Measurements from ENCODE around the gene MFSD12.
A peak's percentile ranks its signal among the peaks of the same experiment; 100 is the strongest.
"Not testable (repeated sequence)": the region's sequence is repeated elsewhere in the genome, so short reads cannot be mapped to it uniquely, and the experiment has no call there.

The MFSD12 gene

DNA sequence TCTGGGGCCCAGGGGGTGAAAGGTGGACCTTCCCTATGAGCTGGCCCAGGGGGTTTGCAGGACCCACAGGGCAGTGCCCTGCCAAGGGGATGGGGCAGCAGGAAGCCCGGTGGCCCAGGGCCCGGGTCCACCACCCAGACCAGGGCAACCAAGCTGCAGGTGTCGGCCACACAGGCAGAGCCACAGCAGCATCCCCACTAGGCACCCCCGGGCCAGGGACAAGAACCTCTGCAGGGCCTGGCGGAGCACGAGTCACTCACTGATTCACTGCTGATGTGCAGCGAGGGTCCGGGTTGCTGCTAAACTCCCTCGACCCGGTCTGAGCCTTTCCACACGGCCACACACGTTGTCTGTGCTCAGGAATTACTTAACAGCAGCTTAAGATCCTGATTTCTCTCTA, 42.5 kb downstream of the MFSD12 start:
- Histone ChIP-seq H4K20me1 (peaks cover 100% of the 10 kb centered on the region in 11 experiments), H3K36me3 (peaks cover 8 to 64% (median 26%) of the 10 kb centered on the region in 11 experiments), H3K9ac (peak overlapping the region in 8 of 11 experiments; percentile 1 to 65 (median 41); a peak in 10 of 22 replicates), H3K4me1 (peaks cover 71 to 92% (median 86%) of the 10 kb centered on the region in 10 experiments), H3K27me3 (no peaks in the 10 kb centered on the region), H3K27ac (peak overlapping the region in 1 of 11 experiments; percentile 25; a peak in 1 of 22 replicates), H3K9me3 (replicated peaks in 1 of 11) (no peaks in the 10 kb centered on the region), H3K4me3 (no peak overlapping the region), H3K4me2 (peak overlapping the region; percentile 24 to 97 (median 84); a peak in 21 of 22 replicates)
- TF ChIP-seq Cebpa-rat (IDR thresholded peaks at IDR 0.05) = no peak

DNA sequence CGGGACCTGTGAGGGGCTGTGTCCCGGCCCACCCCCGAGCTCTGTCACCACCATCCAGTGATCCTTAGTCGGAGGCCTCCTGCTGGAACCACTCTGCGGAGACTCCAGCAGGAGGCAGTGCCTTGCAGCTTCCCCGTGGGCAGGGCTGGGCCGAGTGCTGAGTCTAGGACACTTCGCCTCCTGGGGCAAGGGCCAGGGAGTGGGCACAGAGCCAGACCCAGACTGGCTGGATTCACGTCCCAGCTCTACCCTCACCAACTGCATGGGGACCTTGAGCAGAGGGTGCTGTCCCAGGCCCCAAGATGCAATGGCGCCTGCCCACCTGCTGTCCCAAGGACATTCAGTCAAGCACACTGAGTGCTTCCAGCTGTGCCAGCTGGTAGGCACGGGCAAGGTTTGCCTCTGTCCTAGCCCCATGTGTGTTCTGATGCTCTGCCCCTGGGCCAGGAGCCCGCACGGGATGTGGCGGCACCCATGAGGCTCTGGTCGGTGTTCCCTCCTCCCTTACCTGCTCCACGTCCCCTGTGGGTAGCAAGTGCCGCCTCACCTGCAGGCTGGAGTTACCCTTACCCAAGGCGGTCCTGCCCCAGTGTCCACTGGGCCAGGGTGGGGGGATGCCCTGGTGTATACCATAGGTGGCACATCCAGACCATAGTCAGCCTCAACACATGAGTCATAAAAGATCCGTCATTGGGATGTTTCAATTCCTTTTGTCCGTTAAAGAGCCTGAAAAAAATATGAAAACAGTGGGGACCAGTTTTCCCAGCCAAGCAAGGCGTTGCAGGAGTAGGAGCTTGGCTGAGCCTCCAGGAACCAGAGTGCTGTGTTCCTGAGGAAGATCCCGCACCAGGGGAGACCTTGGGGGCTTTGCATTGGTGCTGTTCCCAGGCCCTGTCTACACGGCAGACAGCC, 43.9 kb downstream of the MFSD12 start:
- H3K27ac ChIP-seq = no peak overlapping the region
- no peak for TF ChIP-seq Cebpa-rat (IDR thresholded peaks at IDR 0.05)

DNA sequence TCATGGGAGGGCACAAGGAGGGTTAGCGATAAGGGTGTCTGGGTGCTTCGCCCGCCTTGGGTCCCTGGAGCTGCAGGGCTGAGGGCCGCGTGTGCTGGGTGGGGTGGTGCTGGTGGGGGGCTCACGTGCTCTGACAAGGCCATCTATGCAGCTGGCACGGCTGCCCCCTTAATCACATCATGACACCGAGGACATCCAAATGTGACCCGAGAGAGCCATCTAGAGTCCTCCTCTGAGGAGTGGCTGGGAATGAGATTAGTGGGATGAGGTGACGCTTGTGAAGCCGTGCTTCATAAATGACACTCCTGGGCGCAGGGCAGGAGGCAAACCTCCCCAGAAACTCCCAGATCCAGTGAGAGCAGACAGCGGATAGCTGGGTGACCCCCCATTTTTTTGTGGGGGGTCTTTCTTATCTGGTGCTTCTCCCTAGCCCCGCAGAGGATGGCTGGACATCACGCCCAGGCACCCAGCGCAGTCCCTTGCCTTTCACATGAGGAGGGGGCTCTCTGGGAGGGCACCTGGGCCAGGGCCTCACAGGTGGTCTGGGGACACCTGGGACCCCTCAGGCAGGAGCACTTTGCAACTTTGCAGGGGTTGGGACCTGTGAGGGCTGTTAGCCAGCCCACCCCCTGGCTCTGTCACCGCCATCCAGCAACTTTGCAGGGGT, 44.7 kb downstream of the MFSD12 start:
- Histone ChIP-seq H3K36me3 (peaks cover 19 to 62% (median 42%) of the 10 kb centered on the region in 11 experiments), H3K4me2 (peak overlapping the region in 9 of 11 experiments; percentile 8 to 97 (median 87); a peak in 12 of 22 replicates), H4K20me1 (peaks cover 97 to 99% (median 98%) of the 10 kb centered on the region in 11 experiments), H3K4me3 (no peak overlapping the region), H3K27ac (no peak overlapping the region), H3K4me1 (peaks cover 66 to 92% (median 84%) of the 10 kb centered on the region in 10 experiments), H3K9me3 (replicated peaks in 1 of 11) (no peaks in the 10 kb centered on the region), H3K27me3 (no peaks in the 10 kb centered on the region), H3K9ac (peak overlapping the region in 3 of 11 experiments; percentile 1 to 46 (median 14); a peak in 3 of 22 replicates)
- no peak for TF ChIP-seq Cebpa-rat (IDR thresholded peaks at IDR 0.05)

More for the DNA sequence above, 43.9 kb downstream of the MFSD12 start:
- Histone ChIP-seq H3K36me3 (peaks cover 19 to 59% (median 40%) of the 10 kb centered on the region in 11 experiments), H3K4me3 (no peak overlapping the region), H3K27me3 (no peaks in the 10 kb centered on the region), H3K4me1 (peaks cover 67 to 92% (median 84%) of the 10 kb centered on the region in 10 experiments), H4K20me1 (peaks cover 100% of the 10 kb centered on the region in 11 experiments), H3K4me2 (peak overlapping the region; percentile 8 to 97 (median 83); a peak in 17 of 22 replicates), H3K9me3 (replicated peaks in 1 of 11) (no peaks in the 10 kb centered on the region), H3K9ac (peak overlapping the region in 4 of 11 experiments; percentile 13 to 47 (median 20); a peak in 4 of 22 replicates)

DNA sequence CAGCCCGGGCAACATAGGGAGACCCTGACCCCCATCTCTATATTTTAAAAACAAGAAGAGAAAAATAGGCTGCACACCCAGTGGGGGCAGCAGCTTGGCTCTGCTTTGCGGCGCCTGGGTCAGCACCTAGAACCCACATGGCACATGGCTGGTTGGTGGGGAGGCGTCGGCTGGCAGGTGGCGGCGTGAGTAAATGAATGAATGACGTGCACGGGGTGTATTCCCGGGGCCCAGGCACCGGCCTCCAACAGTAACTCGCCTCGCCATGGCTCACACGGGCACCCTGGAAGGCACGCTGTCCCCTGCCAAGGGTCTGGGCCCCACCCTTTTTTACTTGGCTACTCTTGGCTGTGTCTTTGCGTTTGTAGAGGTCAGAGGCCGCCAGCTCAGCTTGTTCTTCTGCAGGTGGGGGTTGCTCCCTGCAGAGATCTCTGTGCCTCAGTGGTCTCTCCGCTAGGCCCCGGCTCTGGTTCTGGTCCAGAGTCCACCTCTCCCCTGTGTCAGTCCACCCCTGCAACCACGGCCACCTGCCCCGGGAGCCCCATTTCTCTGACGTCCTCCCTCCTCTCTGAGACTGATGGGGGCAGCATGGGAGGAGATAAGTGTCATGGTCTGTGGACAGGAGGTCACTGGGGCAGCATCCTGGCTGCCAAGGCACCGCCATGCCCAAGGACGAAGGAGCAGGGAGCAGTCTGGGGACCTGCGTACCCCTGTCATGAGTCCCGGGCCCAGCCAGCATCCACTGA, 45.7 kb downstream of the MFSD12 start:
- Histone ChIP-seq H3K9ac (peak overlapping the region in 5 of 11 experiments; percentile 9 to 57 (median 33); a peak in 5 of 22 replicates), H3K4me2 (peak overlapping the region in 3 of 11 experiments; percentile 10 to 96 (median 90); a peak in 3 of 22 replicates), H3K9me3 (replicated peaks in 1 of 11) (no peaks in the 10 kb centered on the region), H3K27ac (no peak overlapping the region), H3K4me3 (no peak overlapping the region), H3K4me1 (peaks cover 62 to 88% (median 80%) of the 10 kb centered on the region in 10 experiments), H3K27me3 (no peaks in the 10 kb centered on the region), H4K20me1 (peaks cover 92 to 95% (median 93%) of the 10 kb centered on the region in 11 experiments), H3K36me3 (peaks cover 19 to 62% (median 42%) of the 10 kb centered on the region in 11 experiments)
- TF ChIP-seq Cebpa-rat (IDR thresholded peaks at IDR 0.05) = no peak

DNA sequence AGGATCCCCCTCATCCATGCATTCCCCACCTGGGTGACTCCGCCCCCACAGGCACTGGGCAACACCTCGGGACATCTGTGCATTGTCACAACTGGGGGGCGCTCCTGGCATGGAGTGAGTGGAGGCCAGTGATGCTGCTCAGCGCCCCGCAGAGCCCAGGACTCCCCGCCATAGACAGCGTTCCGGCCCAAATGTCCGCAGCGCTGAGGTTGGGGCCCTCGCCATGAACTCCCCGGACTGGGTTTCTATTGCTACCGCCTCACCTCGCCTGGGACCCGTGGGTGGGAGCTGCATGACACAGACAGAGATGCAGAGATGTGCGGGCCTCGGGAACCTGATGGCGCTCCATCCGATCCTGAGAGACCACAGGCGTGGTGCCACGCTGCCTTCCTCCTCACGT, 46.7 kb downstream of the MFSD12 start:
- H3K4me2 ChIP-seq = no peak overlapping the region
- H3K27ac ChIP-seq = no peak overlapping the region

DNA sequence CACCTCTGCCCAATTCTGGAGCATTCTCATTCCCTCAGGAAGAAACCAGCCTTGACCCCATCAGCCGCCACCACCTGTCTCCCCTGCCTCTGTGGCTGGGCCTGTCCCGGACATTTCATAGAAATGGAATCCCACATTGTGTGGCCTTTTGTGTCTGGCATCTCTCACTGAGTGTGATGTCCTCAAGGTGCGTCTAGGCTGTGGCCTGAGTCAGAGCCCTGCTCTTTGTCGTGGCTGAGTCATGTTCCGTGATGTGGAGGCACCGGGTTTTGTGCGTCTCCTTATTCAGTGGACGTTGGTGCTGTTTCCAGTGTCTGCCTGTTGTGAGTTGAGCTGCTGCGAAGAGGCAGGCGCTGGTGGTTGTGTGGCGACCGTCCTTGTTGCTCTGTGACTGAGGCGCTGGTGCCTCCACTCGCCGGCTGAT, 47.8 kb downstream of the MFSD12 start:
- H3K9me3 ChIP-seq (replicated peaks in 1 of 11) = no peaks in the 10 kb centered on the region
- H3K4me3 ChIP-seq = no peak overlapping the region
- H3K27ac ChIP-seq = peak overlapping the region in 1 of 11 experiments; percentile 38; a peak in 1 of 22 replicates
- H3K36me3 ChIP-seq = peaks cover 19 to 62% (median 42%) of the 10 kb centered on the region in 11 experiments
- no peak for TF ChIP-seq Cebpa-rat (IDR thresholded peaks at IDR 0.05)
- H3K27me3 ChIP-seq = no peaks in the 10 kb centered on the region
- peak overlapping the region in 7 of 11 experiments; percentile 6 to 62 (median 59); a peak in 8 of 22 replicates for H3K9ac ChIP-seq
- H3K4me2 ChIP-seq = peak overlapping the region in 10 of 11 experiments; percentile 40 to 99 (median 76); a peak in 15 of 22 replicates
- peaks cover 71 to 74% (median 72%) of the 10 kb centered on the region in 11 experiments for H4K20me1 ChIP-seq
- H3K4me1 ChIP-seq = peaks cover 51 to 78% (median 70%) of the 10 kb centered on the region in 10 experiments

More for the DNA sequence above, 46.7 kb downstream of the MFSD12 start:
- H3K9ac ChIP-seq = peak overlapping the region in 2 of 11 experiments; percentile 8 to 62; a peak in 2 of 22 replicates
- H3K4me3 ChIP-seq = no peak overlapping the region
- H3K36me3 ChIP-seq = peaks cover 19 to 62% (median 42%) of the 10 kb centered on the region in 11 experiments
- no peaks in the 10 kb centered on the region for H3K27me3 ChIP-seq
- no peak for TF ChIP-seq Cebpa-rat (IDR thresholded peaks at IDR 0.05)
- no peaks in the 10 kb centered on the region for H3K9me3 ChIP-seq (replicated peaks in 1 of 11)
- peaks cover 82 to 85% (median 84%) of the 10 kb centered on the region in 11 experiments for H4K20me1 ChIP-seq
- peaks cover 52 to 78% (median 70%) of the 10 kb centered on the region in 10 experiments for H3K4me1 ChIP-seq

DNA sequence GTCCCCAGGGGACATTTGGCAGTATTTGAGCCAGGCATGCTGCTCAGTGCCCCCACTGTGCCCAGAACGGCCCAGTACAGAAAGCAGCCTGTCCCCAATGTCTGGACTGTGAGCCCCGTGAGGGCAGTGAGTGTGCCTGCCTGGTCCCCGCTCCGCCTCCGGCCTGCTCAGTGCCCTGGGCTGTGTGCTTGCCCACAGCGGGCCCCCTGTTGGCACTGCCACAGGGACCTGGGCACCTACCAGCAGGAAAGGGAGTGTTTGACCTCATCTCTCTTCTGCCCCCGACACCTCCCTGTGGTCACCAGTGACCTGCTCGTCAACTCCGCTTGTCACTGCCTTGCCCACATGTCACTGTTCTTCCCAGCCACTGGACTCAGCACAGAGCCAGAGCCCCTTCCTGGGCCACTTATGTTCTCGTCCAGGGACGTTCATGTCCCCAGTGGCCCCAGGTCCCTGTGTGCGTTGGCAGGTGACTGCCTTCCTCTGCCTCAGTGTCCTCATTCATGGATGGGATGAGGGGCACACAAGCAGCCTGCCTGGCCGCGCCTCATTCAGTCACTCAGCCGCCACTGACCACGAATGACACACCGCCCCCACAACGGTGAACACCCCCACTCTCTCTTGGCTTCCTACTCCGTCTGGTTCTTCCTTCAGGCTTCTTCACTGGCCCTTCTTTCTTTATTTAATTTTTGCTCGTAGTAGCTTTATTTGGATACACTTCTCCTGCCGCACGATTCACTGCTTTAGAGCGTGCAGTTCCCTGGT, 48.4 kb downstream of the MFSD12 start:
- Histone ChIP-seq H4K20me1 (peaks cover 65 to 68% (median 66%) of the 10 kb centered on the region in 11 experiments), H3K4me3 (0 out of 20 replicates have a peak overlapping the region, but pooled peaks of 1 of the 10 experiments have one; percentile 5), H3K4me2 (peak overlapping the region; percentile 40 to 99 (median 73)), H3K27ac (peak overlapping the region in 4 of 11 experiments; percentile 19 to 40 (median 29); a peak in 3 of 22 replicates), H3K27me3 (no peaks in the 10 kb centered on the region), H3K4me1 (peaks cover 45 to 74% (median 65%) of the 10 kb centered on the region in 10 experiments), H3K9ac (peak overlapping the region; percentile 25 to 62 (median 46); a peak in 18 of 22 replicates), H3K9me3 (replicated peaks in 1 of 11) (no peaks in the 10 kb centered on the region), H3K36me3 (peaks cover 19 to 59% (median 42%) of the 10 kb centered on the region in 11 experiments)
- TF ChIP-seq Cebpa-rat (IDR thresholded peaks at IDR 0.05) = no peak

DNA sequence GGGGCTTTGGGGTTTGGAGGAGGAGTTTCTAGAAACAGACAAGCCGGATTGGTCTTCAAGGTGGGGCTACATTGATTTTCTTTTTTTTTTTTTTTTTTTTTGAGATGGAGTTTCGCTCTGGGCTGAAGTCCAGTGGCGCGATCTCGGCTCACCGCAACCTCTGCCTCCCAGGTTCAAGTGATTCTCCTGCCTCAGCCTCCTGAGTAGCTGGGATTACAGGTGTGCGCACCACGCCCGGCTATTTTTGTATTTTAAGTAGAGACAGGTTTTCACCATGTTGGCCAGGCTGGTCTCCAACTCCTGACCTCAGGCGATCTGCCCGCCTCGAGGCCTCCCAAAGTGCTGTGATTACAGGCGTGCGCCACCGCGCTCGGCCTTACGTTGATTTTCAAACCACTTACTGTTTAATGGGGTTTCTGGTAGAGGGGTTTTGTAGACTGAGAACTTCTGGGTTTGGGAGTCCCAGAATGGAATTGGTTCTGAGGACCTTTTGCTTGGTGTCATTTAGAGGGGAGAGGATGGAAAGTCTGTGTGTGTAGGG, 49.2 kb downstream of the MFSD12 start:
- H3K9me3 ChIP-seq (replicated peaks in 1 of 11); H3K27me3 ChIP-seq: not testable (repeated sequence)
- peaks cover 38 to 66% (median 58%) of the 10 kb centered on the region in 10 experiments for H3K4me1 ChIP-seq
- H3K9ac ChIP-seq = peak overlapping the region; percentile 25 to 62 (median 46); a peak in 16 of 22 replicates
- H4K20me1 ChIP-seq = peaks cover 57 to 60% (median 59%) of the 10 kb centered on the region in 11 experiments
- peak overlapping the region in 3 of 11 experiments; percentile 20 to 40 (median 38); a peak in 2 of 22 replicates for H3K27ac ChIP-seq
- peak overlapping the region; percentile 40 to 99 (median 73) for H3K4me2 ChIP-seq
- 0 out of 20 replicates have a peak overlapping the region, but pooled peaks of 2 of the 10 experiments have one; percentile 5 to 9 for H3K4me3 ChIP-seq
- peaks cover 19 to 52% (median 40%) of the 10 kb centered on the region in 11 experiments for H3K36me3 ChIP-seq

Measured in BLaER1 treated with 17β-estradiol and CSF1 and Interleukin-3, amounts not matched to agents 10 nM and 100 nM (cell line).